NB4 (cell line): ENCODE data around the gene NEBL.

Experiments
- MYC ChIP-seq: IDR thresholded peaks from 2 replicates; pipeline ENCODE4 v1.6.1; 2011; ENCODE audit warnings: low read depth, low read length
- POLR2A ChIP-seq: IDR thresholded peaks from 2 replicates; pipeline ENCODE4 v1.6.1; 2011; ENCODE audit warnings: mild to moderate bottlenecking; ENCODE audit not compliant: insufficient read length; ENCODE audit errors: extremely low read depth
- TF ChIP-seq, protein P1 (sequence below): IDR thresholded peaks from one replicate; pipeline ENCODE4 v1.5.1; 2012; ENCODE audit warnings: low read depth, low read length
- TF ChIP-seq, protein P2 (sequence below): IDR thresholded peaks from 2 replicates; pipeline ENCODE4 v1.6.1; 2011; ENCODE audit warnings: low read depth, low read length

DNA sequence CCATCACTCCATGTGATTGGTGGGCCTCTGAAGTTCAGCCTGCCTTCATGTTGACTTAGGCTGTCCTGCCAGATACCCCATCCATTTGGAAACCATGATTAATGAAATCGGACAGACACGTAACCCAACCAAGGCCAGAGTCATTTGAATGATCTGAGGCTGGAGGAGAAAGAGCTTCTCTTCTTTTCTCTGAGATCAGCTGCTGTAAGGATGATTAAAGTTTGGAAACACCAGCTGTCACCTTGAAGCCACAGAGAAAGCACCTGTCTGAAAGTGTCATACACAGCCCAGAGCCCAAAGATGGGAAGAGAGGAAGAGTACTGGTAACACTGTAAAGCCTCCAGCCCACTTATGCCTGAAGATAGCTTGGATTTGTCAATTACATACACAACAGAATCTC lies 22.9 kb downstream of the NEBL start:
- TF ChIP-seq, protein P1, sequence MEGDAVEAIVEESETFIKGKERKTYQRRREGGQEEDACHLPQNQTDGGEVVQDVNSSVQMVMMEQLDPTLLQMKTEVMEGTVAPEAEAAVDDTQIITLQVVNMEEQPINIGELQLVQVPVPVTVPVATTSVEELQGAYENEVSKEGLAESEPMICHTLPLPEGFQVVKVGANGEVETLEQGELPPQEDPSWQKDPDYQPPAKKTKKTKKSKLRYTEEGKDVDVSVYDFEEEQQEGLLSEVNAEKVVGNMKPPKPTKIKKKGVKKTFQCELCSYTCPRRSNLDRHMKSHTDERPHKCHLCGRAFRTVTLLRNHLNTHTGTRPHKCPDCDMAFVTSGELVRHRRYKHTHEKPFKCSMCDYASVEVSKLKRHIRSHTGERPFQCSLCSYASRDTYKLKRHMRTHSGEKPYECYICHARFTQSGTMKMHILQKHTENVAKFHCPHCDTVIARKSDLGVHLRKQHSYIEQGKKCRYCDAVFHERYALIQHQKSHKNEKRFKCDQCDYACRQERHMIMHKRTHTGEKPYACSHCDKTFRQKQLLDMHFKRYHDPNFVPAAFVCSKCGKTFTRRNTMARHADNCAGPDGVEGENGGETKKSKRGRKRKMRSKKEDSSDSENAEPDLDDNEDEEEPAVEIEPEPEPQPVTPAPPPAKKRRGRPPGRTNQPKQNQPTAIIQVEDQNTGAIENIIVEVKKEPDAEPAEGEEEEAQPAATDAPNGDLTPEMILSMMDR, result no peak
- no peak for TF ChIP-seq POLR2A
- TF ChIP-seq, protein P2, sequence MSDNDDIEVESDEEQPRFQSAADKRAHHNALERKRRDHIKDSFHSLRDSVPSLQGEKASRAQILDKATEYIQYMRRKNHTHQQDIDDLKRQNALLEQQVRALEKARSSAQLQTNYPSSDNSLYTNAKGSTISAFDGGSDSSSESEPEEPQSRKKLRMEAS, result no peak
- no peak for TF ChIP-seq MYC
